NT2/D1 (cell line): ENCODE measurements around the gene BPI.

ENCODE experiments used
- SUZ12 ChIP-seq: IDR thresholded peaks from 2 replicates; pipeline ENCODE4 v1.6.1; 2011; ENCODE audit not compliant: insufficient read length, insufficient read depth; ENCODE audit errors: extremely low read depth
- ZNF274 ChIP-seq: IDR thresholded peaks from 2 replicates; pipeline ENCODE4 v1.6.1; 2011; ENCODE audit warnings: mild to moderate bottlenecking, low read depth, low read length

DNA sequence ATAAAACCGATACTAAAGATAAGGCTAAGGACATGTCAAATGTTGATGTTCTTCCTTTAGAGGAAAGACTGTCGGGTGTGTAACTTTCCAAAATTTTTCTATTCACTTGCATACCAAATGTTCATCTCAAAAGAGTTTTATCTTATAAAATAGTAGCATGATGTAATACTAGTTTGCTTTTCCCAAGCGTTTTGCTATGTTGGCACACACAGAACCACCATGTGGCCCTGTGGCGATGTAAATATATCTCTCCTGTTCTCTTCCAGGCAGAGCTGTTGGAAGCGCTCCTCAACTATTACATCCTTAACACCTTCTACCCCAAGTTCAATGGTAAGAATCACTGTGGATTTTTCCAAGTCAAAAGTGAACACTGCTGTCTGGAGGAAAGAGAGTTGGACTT is 68.8 kb downstream of the BPI start:
- TF ChIP-seq ZNF274 = no peak
- TF ChIP-seq SUZ12 = no peak
